HepG2 (cell line): ENCODE measurements around the gene NBL1. TPM values are rescaled to one million over a fixed set of nuclear protein-coding genes. Genes with fewer than 3 reads are reported as not detected.

Experiments used
- ARID3A ChIP-seq: IDR thresholded peaks from 2 replicates; pipeline ENCODE4 v1.6.1; 2012; ENCODE audit warnings: low read depth, low read length, improper control_type of control experiment
- ASH2L ChIP-seq: fragments of 300-600, 200-600 bp; sonication (generic); IDR thresholded peaks from 2 replicates; pipeline ENCODE4 v1.7.0; 2017; ENCODE audit warnings: low read depth, mild to moderate bottlenecking, moderate library complexity, mixed read lengths, low read length; ENCODE audit not compliant: insufficient read length
- ATM ChIP-seq: fragments of 450-650 bp; IDR thresholded peaks from 2 replicates; pipeline ENCODE4 v1.7.1; 2017; ENCODE audit warnings: mild to moderate bottlenecking, borderline replicate concordance
- CREBL2 ChIP-seq: sonication (generic); formaldehyde crosslinking; IDR thresholded peaks from 2 replicates; pipeline ENCODE4 v1.8.1; 2023; ENCODE audit warnings: missing genetic modification reagents, mild to moderate bottlenecking, borderline replicate concordance
- EP300 ChIP-seq, 3 experiments: sonication (generic) in 1 of 3; formaldehyde crosslinking in 1 of 3; IDR thresholded peaks; 2 replicates each; pipeline versions ENCODE4 v1.5.1 to v1.6.1; 2011 to 2020; ENCODE audit warnings: low read depth in 2 of 3, low read length in 2 of 3, borderline replicate concordance in 1 of 3, improper control_type of control experiment in 1 of 3, mild to moderate bottlenecking in 1 of 3, missing genetic modification reagents in 1 of 3, moderate library complexity in 1 of 3
- FOXO1 ChIP-seq: sonication (generic); formaldehyde crosslinking; IDR thresholded peaks from 2 replicates; pipeline ENCODE4 v1.4.0; 2020; ENCODE audit warnings: missing genetic modification reagents
- HOXA5 ChIP-seq: sonication (generic); formaldehyde crosslinking; IDR thresholded peaks from 2 replicates; pipeline ENCODE4 v1.4.0; 2020; ENCODE audit warnings: missing genetic modification reagents
- MBD4 ChIP-seq: IDR thresholded peaks from 2 replicates; pipeline ENCODE4 v1.6.1; 2012; ENCODE audit warnings: low read length, inconsistent platforms, borderline replicate concordance
- NFE2L2 ChIP-seq: fragments of 150-350 bp; IDR thresholded peaks from 2 replicates; pipeline ENCODE4 v1.6.1; 2014; ENCODE audit warnings: low read length
- RFXANK ChIP-seq: IDR thresholded peaks from 2 replicates; pipeline ENCODE4 v1.6.1; 2016
- SP140L ChIP-seq: sonication (generic); formaldehyde crosslinking; IDR thresholded peaks from 2 replicates; pipeline ENCODE4 v1.4.0; 2020; ENCODE audit warnings: missing genetic modification reagents, borderline replicate concordance
- TCF7 ChIP-seq: sonication (generic); IDR thresholded peaks from 2 replicates; pipeline ENCODE4 v1.6.1; 2016; ENCODE audit warnings: antibody characterized with exemption, low read depth
- ZBTB20 ChIP-seq: sonication (generic); formaldehyde crosslinking; IDR thresholded peaks from 2 replicates; pipeline ENCODE4 v1.8.1; 2023; ENCODE audit warnings: missing genetic modification reagents, low read depth, mild to moderate bottlenecking, borderline replicate concordance
- ZNF124 ChIP-seq: sonication (generic); formaldehyde crosslinking; IDR thresholded peaks from 2 replicates; pipeline ENCODE4 v1.4.0; 2020; ENCODE audit warnings: missing genetic modification reagents
- ZNF329 ChIP-seq: sonication (generic); formaldehyde crosslinking; IDR thresholded peaks from 2 replicates; pipeline ENCODE4 v1.9.0; 2021; ENCODE audit warnings: low read depth, mild to moderate bottlenecking, missing genetic modification reagents
- ZNF441 ChIP-seq: sonication (generic); formaldehyde crosslinking; IDR thresholded peaks from 2 replicates; pipeline ENCODE4 v1.7.0; 2021; ENCODE audit warnings: missing genetic modification reagents, borderline replicate concordance
- ZNF546 ChIP-seq: sonication (generic); formaldehyde crosslinking; conservative IDR thresholded peaks from 2 replicates; pipeline ENCODE4 v1.8.1; 2023; ENCODE audit warnings: mild to moderate bottlenecking, missing genetic modification reagents
- ZNF580 ChIP-seq: IDR thresholded peaks from 2 replicates; pipeline ENCODE4 v1.6.1; 2016; ENCODE audit warnings: low read depth, borderline replicate concordance
- polyA plus RNA-seq, 8 experiments: library from polyadenylated mRNA; depleted of rRNA in 3 of 8; stranded (reverse) in 7 of 8; unstranded in 1 of 8; fragments of >200 nt; fragmentation: Illumina TruSeq in 4 of 8; extraction: Trizol in 4 of 8; gene quantifications; 2 replicates each; pipeline versions ENCODE4 v1.2.1 to v1.2.3, GENCODE V29; 2011 to 2016; ENCODE audit warnings: low read depth in 4 of 8, missing spikeins in 1 of 8, mixed read lengths in 1 of 8; ENCODE audit not compliant: insufficient read depth in 1 of 8
- total RNA-seq, 5 experiments: library from RNA; depleted of rRNA; stranded (reverse); fragments of >200 nt; fragmentation: Illumina TruSeq; extraction: Trizol; gene quantifications; 2 replicates each; pipeline ENCODE4 v1.2.3, GENCODE V29; 2016; ENCODE audit warnings: low read depth in 1 of 5
- TF ChIP-seq, protein P1 (sequence below): sonication (generic); formaldehyde crosslinking; IDR thresholded peaks from 2 replicates; pipeline ENCODE4 v1.5.0; 2020; ENCODE audit warnings: missing genetic modification reagents, mild to moderate bottlenecking, borderline replicate concordance
- TF ChIP-seq, protein P2 (sequence below): sonication (generic); formaldehyde crosslinking; IDR thresholded peaks from 2 replicates; pipeline ENCODE4 v1.4.0; 2020; ENCODE audit warnings: missing genetic modification reagents

NBL1 gene
- total and polyA plus RNA-seq, 2 of the 13 experiments (the other 11 are each of a cell fraction or from before 2014, with no cell fraction given), result 2.7 to 13.8 TPM

- TF ChIP-seq ZNF580 (CRISPR knock-in tag) (peak; percentile 57; the same call in 1 of the 2 replicates), RFXANK (peak; percentile 31; the same call in 1 of the 2 replicates), SP140L (no peak; the same call in 1 of the 2 replicates), CREBL2 (CRISPR knock-in tag) (no peak), ARID3A (peak; percentile 86), TCF7 (peak; percentile 91), MBD4 (peak; percentile 86; the same call in 1 of the 2 replicates), ZNF124 (CRISPR knock-in tag) (peak; percentile 77; the same call in 1 of the 2 replicates), ZNF329 (no peak), ZBTB20 (CRISPR knock-in tag) (peak; percentile 87; the same call in 1 of the 2 replicates), ATM (no peak), EP300 (IDR thresholded peaks at IDR 0.05; ENCODE audit: low read depth in 2 of 2, low read length in 2 of 2) (peak; percentile 67 to 91; a peak in 3 of 4 replicates), EP300 (CRISPR knock-in tag; IDR thresholded peaks at IDR 0.05; ENCODE audit: borderline replicate concordance) (peak; percentile 90), FOXO1 (peak; percentile 67; the same call in 1 of the 2 replicates), ZNF546 (CRISPR knock-in tag) (no peak), NFE2L2 (no peak; the same call in 1 of the 2 replicates), ZNF441 (CRISPR knock-in tag) (no peak), HOXA5 (CRISPR knock-in tag) (peak; percentile 100), ASH2L (peak; percentile 53)
- TF ChIP-seq, protein P1, sequence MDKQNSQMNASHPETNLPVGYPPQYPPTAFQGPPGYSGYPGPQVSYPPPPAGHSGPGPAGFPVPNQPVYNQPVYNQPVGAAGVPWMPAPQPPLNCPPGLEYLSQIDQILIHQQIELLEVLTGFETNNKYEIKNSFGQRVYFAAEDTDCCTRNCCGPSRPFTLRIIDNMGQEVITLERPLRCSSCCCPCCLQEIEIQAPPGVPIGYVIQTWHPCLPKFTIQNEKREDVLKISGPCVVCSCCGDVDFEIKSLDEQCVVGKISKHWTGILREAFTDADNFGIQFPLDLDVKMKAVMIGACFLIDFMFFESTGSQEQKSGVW (CRISPR knock-in tag), result no peak
- TF ChIP-seq, protein P2, sequence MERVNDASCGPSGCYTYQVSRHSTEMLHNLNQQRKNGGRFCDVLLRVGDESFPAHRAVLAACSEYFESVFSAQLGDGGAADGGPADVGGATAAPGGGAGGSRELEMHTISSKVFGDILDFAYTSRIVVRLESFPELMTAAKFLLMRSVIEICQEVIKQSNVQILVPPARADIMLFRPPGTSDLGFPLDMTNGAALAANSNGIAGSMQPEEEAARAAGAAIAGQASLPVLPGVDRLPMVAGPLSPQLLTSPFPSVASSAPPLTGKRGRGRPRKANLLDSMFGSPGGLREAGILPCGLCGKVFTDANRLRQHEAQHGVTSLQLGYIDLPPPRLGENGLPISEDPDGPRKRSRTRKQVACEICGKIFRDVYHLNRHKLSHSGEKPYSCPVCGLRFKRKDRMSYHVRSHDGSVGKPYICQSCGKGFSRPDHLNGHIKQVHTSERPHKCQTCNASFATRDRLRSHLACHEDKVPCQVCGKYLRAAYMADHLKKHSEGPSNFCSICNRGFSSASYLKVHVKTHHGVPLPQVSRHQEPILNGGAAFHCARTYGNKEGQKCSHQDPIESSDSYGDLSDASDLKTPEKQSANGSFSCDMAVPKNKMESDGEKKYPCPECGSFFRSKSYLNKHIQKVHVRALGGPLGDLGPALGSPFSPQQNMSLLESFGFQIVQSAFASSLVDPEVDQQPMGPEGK (CRISPR knock-in tag), result peak; percentile 76
These were observed 24.3 kb upstream of the NBL1 start (continued) for GRCh38 chr1:19619697-19620384.
